H9 (cell line): ENCODE results near the gene TRIM60. TPM values are rescaled to one million over a fixed set of nuclear protein-coding genes. Genes with fewer than 3 reads are reported as not detected.

Source experiments
- DNase-seq: peaks from one replicate; pipeline ENCODE4 v3.0.0-alpha.2; 2017
- H2AFZ ChIP-seq: one replicate; pipeline ENCODE4 v1.6.1; 2013; ENCODE audit warnings: mild to moderate bottlenecking, low read length, control low read depth, moderate library complexity
- H2AK5ac ChIP-seq: 2 replicates; pipeline ENCODE4 v1.6.1; 2013; ENCODE audit warnings: low read length, control low read depth, mixed read lengths; ENCODE audit not compliant: insufficient read length
- H2BK120ac ChIP-seq: one replicate; pipeline ENCODE4 v1.6.1; 2013; ENCODE audit warnings: low read depth, mild to moderate bottlenecking, low read length, control low read depth, inconsistent platforms; ENCODE audit not compliant: poor library complexity, severe bottlenecking
- H2BK12ac ChIP-seq: 2 replicates; pipeline ENCODE4 v1.6.1; 2013; ENCODE audit warnings: low read length, control low read depth, mixed read lengths, low read depth; ENCODE audit not compliant: insufficient read length
- H2BK15ac ChIP-seq: 2 replicates; pipeline ENCODE4 v1.6.1; 2013; ENCODE audit warnings: low read depth, low read length, control low read depth
- H2BK20ac ChIP-seq: one replicate; pipeline ENCODE4 v1.6.1; 2013; ENCODE audit warnings: low read depth, mild to moderate bottlenecking, low read length, control low read depth, inconsistent platforms; ENCODE audit not compliant: poor library complexity, severe bottlenecking
- H2BK5ac ChIP-seq: 2 replicates; pipeline ENCODE4 v1.6.1; 2013; ENCODE audit warnings: low read length, control low read depth, mixed read lengths; ENCODE audit not compliant: insufficient read length
- H3K14ac ChIP-seq: 2 replicates; pipeline ENCODE4 v1.6.1; 2013; ENCODE audit warnings: low read length, control low read depth; ENCODE audit not compliant: insufficient read depth
- H3K18ac ChIP-seq: 2 replicates; pipeline ENCODE4 v1.6.1; 2013; ENCODE audit warnings: low read depth, mild to moderate bottlenecking, mixed read lengths, low read length, control low read depth; ENCODE audit not compliant: insufficient read length
- H3K23ac ChIP-seq: 2 replicates; pipeline ENCODE4 v1.6.1; 2013; ENCODE audit warnings: low read length, control low read depth, mixed read lengths, low read depth; ENCODE audit not compliant: insufficient read length
- H3K23me2 ChIP-seq: 2 replicates; pipeline ENCODE4 v1.6.1; 2013; ENCODE audit warnings: low read depth, mild to moderate bottlenecking, mixed read lengths, low read length, control low read depth; ENCODE audit not compliant: insufficient read length, poor library complexity, severe bottlenecking
- H3K27ac ChIP-seq: 2 replicates; pipeline ENCODE4 v1.5.1; 2013; ENCODE audit warnings: low read length, control low read depth, mixed read lengths, low read depth; ENCODE audit not compliant: insufficient read length
- H3K27me3 ChIP-seq: 2 replicates; pipeline ENCODE4 v1.6.1; 2013; ENCODE audit warnings: low read length, control low read depth, inconsistent platforms; ENCODE audit not compliant: insufficient read depth
- H3K4ac ChIP-seq: 2 replicates; pipeline ENCODE4 v1.6.1; 2013; ENCODE audit warnings: low read depth, mild to moderate bottlenecking, control low read depth, inconsistent platforms, low read length, moderate library complexity
- H3K4me1 ChIP-seq: 2 replicates; pipeline ENCODE4 v1.6.1; 2013; ENCODE audit warnings: low read length, control low read depth, inconsistent platforms; ENCODE audit not compliant: insufficient read depth
- H3K4me2 ChIP-seq: 2 replicates; pipeline ENCODE4 v1.6.1; 2013; ENCODE audit warnings: low read length, control low read depth, mixed read lengths; ENCODE audit not compliant: insufficient read length, insufficient read depth
- H3K56ac ChIP-seq: 2 replicates; pipeline ENCODE4 v1.6.1; 2013; ENCODE audit warnings: low read depth, mild to moderate bottlenecking, mixed read lengths, low read length, control low read depth; ENCODE audit not compliant: insufficient read length
- H3K79me1 ChIP-seq: 2 replicates; pipeline ENCODE4 v1.6.1; 2013; ENCODE audit warnings: low read depth, mild to moderate bottlenecking, moderate library complexity, low read length, control low read depth, inconsistent platforms; ENCODE audit not compliant: insufficient read depth, poor library complexity, severe bottlenecking
- H3K79me2 ChIP-seq: 2 replicates; pipeline ENCODE4 v1.6.1; 2013; ENCODE audit warnings: low read length, control low read depth, inconsistent platforms; ENCODE audit not compliant: insufficient read depth
- H3K9ac ChIP-seq: 2 replicates; pipeline ENCODE4 v1.6.1; 2013; ENCODE audit warnings: low read length, control low read depth, mixed read lengths; ENCODE audit not compliant: insufficient read length; ENCODE audit errors: extremely low read depth
- H3K9me3 ChIP-seq: one replicate; pipeline ENCODE4 v1.6.1; 2013; ENCODE audit warnings: low read depth, low read length, inconsistent platforms; ENCODE audit not compliant: control insufficient read depth
- H3T11ph ChIP-seq: one replicate; pipeline ENCODE4 v1.6.1; 2013; ENCODE audit warnings: mild to moderate bottlenecking, low read length, control low read depth, inconsistent platforms
- H4K20me1 ChIP-seq: one replicate; pipeline ENCODE4 v1.6.1; 2013; ENCODE audit not compliant: control insufficient read depth, insufficient read length, insufficient read depth
- H4K5ac ChIP-seq: 2 replicates; pipeline ENCODE4 v1.6.1; 2013; ENCODE audit warnings: low read depth, mild to moderate bottlenecking, mixed read lengths, low read length, control low read depth; ENCODE audit not compliant: insufficient read length
- H4K8ac ChIP-seq: replicated peaks from 2 replicates; pipeline ENCODE4 v1.6.1; 2013; ENCODE audit warnings: low read length, control low read depth, mixed read lengths, low read depth; ENCODE audit not compliant: insufficient read length
- H4K91ac ChIP-seq: 2 replicates; pipeline ENCODE4 v1.6.1; 2013; ENCODE audit warnings: low read depth, mild to moderate bottlenecking, moderate library complexity, mixed read lengths, low read length, control low read depth; ENCODE audit not compliant: insufficient read length
- H3K27ac Mint-ChIP-seq, 3 experiments: 2 replicates in 2 of 3; 3 replicates in 1 of 3; pipeline ENCODE4 v1.8.0; 2020 to 2021; ENCODE audit warnings: mixed read lengths in 3 of 3, mild to moderate bottlenecking in 1 of 3, moderate library complexity in 1 of 3
- H3K27me3 Mint-ChIP-seq: 2 replicates; pipeline ENCODE4 v1.8.0; 2021; ENCODE audit warnings: low read depth, mild to moderate bottlenecking, moderate library complexity, mixed read lengths
- H3K36me3 Mint-ChIP-seq, 3 experiments: 2 replicates in 2 of 3; 3 replicates in 1 of 3; pipeline ENCODE4 v1.8.0; 2020 to 2021; ENCODE audit warnings: low read depth in 3 of 3, mixed read lengths in 3 of 3; ENCODE audit not compliant: insufficient read depth in 1 of 3
- H3K4me1 Mint-ChIP-seq, 2 experiments: 2 replicates each; pipeline ENCODE4 v1.8.0; 2020; ENCODE audit warnings: mixed read lengths in 2 of 2
- H3K4me3 Mint-ChIP-seq, 2 experiments: 2 replicates in 1 of 2; 3 replicates in 1 of 2; pipeline ENCODE4 v1.8.0; 2020 to 2021; ENCODE audit warnings: mild to moderate bottlenecking in 2 of 2, mixed read lengths in 2 of 2, moderate library complexity in 1 of 2
- H3K9me3 Mint-ChIP-seq, 2 experiments: 2 replicates in 1 of 2; 3 replicates in 1 of 2; pipeline ENCODE4 v1.8.0; 2020; ENCODE audit warnings: mild to moderate bottlenecking in 2 of 2, mixed read lengths in 2 of 2, moderate library complexity in 1 of 2
- CTCF ChIP-seq: fragments of 200-600 bp; sonication (generic); conservative IDR thresholded peaks from 3 replicates; pipeline ENCODE4 v1.8.0; 2021; ENCODE audit warnings: antibody characterized with exemption, mild to moderate bottlenecking
- WGBS: extraction: QIAGEN DNeasy Blood & Tissue Kit; methylation state at CpG from one replicate; pipeline ENCODE4 v1.1.7; 2013; ENCODE audit warnings: missing lambda C conversion rate, low lambda C conversion rate, mixed read lengths; ENCODE audit not compliant: insufficient read length; ENCODE audit errors: extremely low coverage; 5-methylcytosine and 5-hydroxymethylcytosine counted together
- total RNA-seq: library from RNA; stranded (reverse); gene quantifications from 2 replicates; pipeline ENCODE4 v1.2.1, GENCODE V29; 2021

Gene TRIM60
- total RNA-seq, 1 experiment from 2014 or later, result not detected

- peak; percentile 52 for TF ChIP-seq CTCF
- no peaks in the 10 kb centered on the region for H3K9me3 Mint-ChIP-seq
- H4K91ac ChIP-seq, result no peak overlapping the region
- no CpG with 5 or more reads among the region's 1 CpG for WGBS
- no peak overlapping the region for H3K23ac ChIP-seq
- no peak overlapping the region for H4K5ac ChIP-seq
- H3K23me2 ChIP-seq, result no peaks in the 10 kb centered on the region
- H3K27ac Mint-ChIP-seq, result no peak overlapping the region
- no peak overlapping the region for H3K9ac ChIP-seq
- H3K79me1 ChIP-seq, result no peaks in the 10 kb centered on the region
- no peaks in the 10 kb centered on the region for H3K79me2 ChIP-seq
- H3T11ph ChIP-seq, result no peak overlapping the region
- no peak overlapping the region for H3K4me2 ChIP-seq
- H2AK5ac ChIP-seq, result no peak overlapping the region
- H2BK5ac ChIP-seq, result no peak overlapping the region
- H2BK12ac ChIP-seq, result no peak overlapping the region
- H3K56ac ChIP-seq, result no peak overlapping the region
- H3K4me1 Mint-ChIP-seq, result peaks cover 0 to 6% of the 10 kb centered on the region in 2 experiments; a peak in 1 of 4 replicates
- no peaks in the 10 kb centered on the region for H3K36me3 Mint-ChIP-seq
- H2AFZ ChIP-seq, result no peak overlapping the region
- no peaks in the 10 kb centered on the region for H3K27me3 ChIP-seq
- H3K4ac ChIP-seq, result no peak overlapping the region
- H3K9me3 ChIP-seq, result no peaks in the 10 kb centered on the region
- no peaks in the 10 kb centered on the region for H3K4me1 ChIP-seq
- H3K14ac ChIP-seq, result no peak overlapping the region
- no peak overlapping the region for H3K27ac ChIP-seq
- no peaks in the 10 kb centered on the region for H4K20me1 ChIP-seq
- H3K4me3 Mint-ChIP-seq, result no peak overlapping the region
- H3K18ac ChIP-seq, result no peak overlapping the region
- no peak overlapping the region for H2BK20ac ChIP-seq
- no peak overlapping the region for H4K8ac ChIP-seq
- H3K27me3 Mint-ChIP-seq, result no peaks in the 10 kb centered on the region
- DNase-seq, result no peak
- no peak overlapping the region for H2BK120ac ChIP-seq
- H2BK15ac ChIP-seq, result no peak overlapping the region
Observed at GRCh38 chr4:165060938-165061337, 29.1 kb downstream of the TRIM60 start.
